Neural cell (in vitro differentiated cells): ENCODE data around the gene C2CD2. TPM values are rescaled to one million over a fixed set of nuclear protein-coding genes. Genes with fewer than 3 reads are reported as not detected.

Experiments used
- H2AFZ ChIP-seq: fragments of 200-600, 300-800 bp; sonication (generic), shearing (Covaris generic); 2 replicates; pipeline ENCODE4 v1.6.0; 2014; ENCODE audit warnings: low read depth, mild to moderate bottlenecking, antibody characterized with exemption, low read length, moderate library complexity
- H3F3A ChIP-seq: fragments of 200-600 bp; shearing (Covaris generic); 2 replicates; pipeline ENCODE4 v1.6.1; 2016; ENCODE audit warnings: mild to moderate bottlenecking, moderate library complexity, mixed read lengths, antibody characterized with exemption, low read length; ENCODE audit not compliant: insufficient read depth, poor library complexity, severe bottlenecking
- H3K27ac ChIP-seq: fragments of 200-600, 300-800 bp; sonication (generic), shearing (Covaris generic); 2 replicates; pipeline ENCODE4 v1.5.1; 2014; ENCODE audit warnings: mild to moderate bottlenecking, low read length, moderate library complexity
- H3K27me3 ChIP-seq: fragments of 300-800, 200-600 bp; sonication (generic), shearing (Covaris generic); 2 replicates; pipeline ENCODE4 v1.6.0; 2014; ENCODE audit warnings: mild to moderate bottlenecking, low read depth, low read length, moderate library complexity; ENCODE audit not compliant: insufficient read depth
- H3K36me3 ChIP-seq: fragments of 300-800, 200-600 bp; sonication (generic), shearing (Covaris generic); 2 replicates; pipeline ENCODE4 v1.5.1; 2014; ENCODE audit warnings: mild to moderate bottlenecking, antibody characterized with exemption, low read length, moderate library complexity; ENCODE audit not compliant: insufficient read depth
- H3K4me2 ChIP-seq: fragments of 300-800, 200-600 bp; sonication (generic), shearing (Covaris generic); 2 replicates; pipeline ENCODE4 v1.6.0; 2014; ENCODE audit warnings: mild to moderate bottlenecking, low read length
- H3K4me3 ChIP-seq: fragments of 300-800, 200-600 bp; sonication (generic), shearing (Covaris generic); 2 replicates; pipeline ENCODE4 v1.5.1; 2014; ENCODE audit warnings: mild to moderate bottlenecking, low read length, moderate library complexity
- H3K79me2 ChIP-seq: fragments of 200-600 bp; shearing (Covaris generic); replicated peaks from 2 replicates; pipeline ENCODE4 v1.6.0; 2014; ENCODE audit warnings: mild to moderate bottlenecking, low read length, moderate library complexity; ENCODE audit not compliant: insufficient read depth
- H3K9ac ChIP-seq: fragments of 300-800, 200-600 bp; sonication (generic), shearing (Covaris generic); 2 replicates; pipeline ENCODE4 v1.6.1; 2016; ENCODE audit warnings: mild to moderate bottlenecking, low read length, mixed read lengths
- H3K9me2 ChIP-seq: fragments of 200-600 bp; shearing (Covaris generic); 2 replicates; pipeline ENCODE4 v1.6.1; 2016; ENCODE audit warnings: mild to moderate bottlenecking, low read length, mixed read lengths; ENCODE audit not compliant: insufficient read depth
- H3K9me3 ChIP-seq: fragments of 200-600, 300-800 bp; sonication (generic), shearing (Covaris generic); 2 replicates; pipeline ENCODE4 v1.6.1; 2016; ENCODE audit warnings: mild to moderate bottlenecking, mixed run types, low read length, moderate library complexity, mixed read lengths
- H4K20me1 ChIP-seq: fragments of 200-600 bp; shearing (Covaris generic); 2 replicates; pipeline ENCODE4 v1.6.1; 2016; ENCODE audit warnings: mild to moderate bottlenecking, mixed run types; ENCODE audit not compliant: insufficient read depth
- CTCF ChIP-seq: fragments of 450-650 bp; IDR thresholded peaks from 2 replicates; pipeline ENCODE4 v1.5.1; 2014; ENCODE audit warnings: antibody characterized with exemption, mild to moderate bottlenecking, moderate library complexity; ENCODE audit not compliant: poor library complexity, severe bottlenecking
- EP300 ChIP-seq: fragments of 450-650 bp; conservative IDR thresholded peaks from 2 replicates; pipeline ENCODE4 v1.6.1; 2014; ENCODE audit warnings: antibody characterized with exemption, mild to moderate bottlenecking, moderate library complexity; ENCODE audit not compliant: poor library complexity, severe bottlenecking
- EZH2 ChIP-seq: fragments of 200-600, 300-800 bp; shearing (Covaris generic), sonication (generic); IDR thresholded peaks from 2 replicates; pipeline ENCODE4 v1.6.1; 2014; ENCODE audit warnings: antibody characterized with exemption, low read length, borderline replicate concordance, mild to moderate bottlenecking; ENCODE audit not compliant: insufficient read depth, poor library complexity, severe bottlenecking
- MXI1 ChIP-seq: fragments of 450-650 bp; conservative IDR thresholded peaks from 2 replicates; pipeline ENCODE4 v1.6.1; 2014; ENCODE audit warnings: antibody characterized with exemption, mild to moderate bottlenecking; ENCODE audit not compliant: poor library complexity, severe bottlenecking
- POLR2AphosphoS5 ChIP-seq: IDR thresholded peaks from 2 replicates; pipeline ENCODE4 v1.6.1; 2012
- RAD21 ChIP-seq: fragments of 450-650 bp; conservative IDR thresholded peaks from 2 replicates; pipeline ENCODE4 v1.6.1; 2014; ENCODE audit warnings: antibody characterized with exemption, mild to moderate bottlenecking, moderate library complexity
- SMC3 ChIP-seq: fragments of 450-650 bp; conservative IDR thresholded peaks from 2 replicates; pipeline ENCODE4 v1.6.1; 2014; ENCODE audit warnings: antibody characterized with exemption, mild to moderate bottlenecking, moderate library complexity; ENCODE audit not compliant: poor library complexity
- TAF1 ChIP-seq: IDR thresholded peaks from 2 replicates; pipeline ENCODE4 v1.6.1; 2012; ENCODE audit warnings: low read depth
- polyA plus RNA-seq: library from polyadenylated mRNA; depleted of rRNA; stranded (reverse); fragments of >200 nt; gene quantifications from 2 replicates; pipeline ENCODE4 v1.2.3, GENCODE V29; 2014
- TF ChIP-seq, protein P1 (sequence below): IDR thresholded peaks from 2 replicates; pipeline ENCODE4 v1.6.1; 2012; ENCODE audit warnings: borderline replicate concordance

The C2CD2 gene
- polyA plus RNA-seq, 1 donor from 2014 or later, result 0.88 TPM

DNA sequence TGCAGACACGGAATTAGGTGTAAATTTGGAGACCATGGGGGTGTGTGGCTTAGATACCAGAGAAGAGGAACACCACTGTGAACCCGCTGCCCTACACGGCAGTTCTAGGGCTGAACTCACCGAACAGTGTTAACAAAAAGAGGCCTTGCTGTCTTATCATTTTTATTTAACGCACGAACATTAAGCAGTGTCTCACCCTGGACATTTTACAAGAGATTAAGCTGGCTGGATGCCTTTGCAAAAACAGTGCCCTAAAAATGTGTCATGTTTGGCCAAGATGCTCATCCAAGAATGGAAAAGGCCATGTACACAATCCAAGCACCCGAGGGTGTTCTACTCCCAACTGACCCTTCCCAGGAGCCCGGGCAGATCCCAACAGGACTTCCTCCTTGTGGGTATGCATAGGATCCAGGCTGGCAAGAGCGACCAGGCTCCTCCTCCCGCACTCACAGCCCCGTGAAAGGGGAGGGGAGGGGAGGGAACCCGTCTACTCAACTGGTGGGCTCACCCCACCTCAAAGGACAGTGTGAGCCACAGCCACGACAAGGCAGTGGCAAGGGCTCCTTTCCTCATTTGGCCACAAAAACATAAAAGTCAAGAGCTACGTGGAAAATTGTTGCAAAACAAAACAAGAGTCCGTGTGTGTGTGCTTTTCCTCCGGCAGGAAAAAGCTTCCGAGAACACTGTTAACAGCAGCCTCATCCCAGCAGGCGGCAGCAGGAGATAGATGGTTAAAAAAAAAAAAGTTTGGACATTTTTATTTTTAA, 20.3 kb downstream of the C2CD2 start:
- Histone ChIP-seq H3K79me2 (no peaks in the 10 kb centered on the region), H3K9ac (no peak overlapping the region), H3K36me3 (no peaks in the 10 kb centered on the region), H3K9me3 (no peaks in the 10 kb centered on the region), H3F3A (no peaks in the 10 kb centered on the region), H2AFZ (no peak overlapping the region), H3K9me2 (no peaks in the 10 kb centered on the region), H4K20me1 (no peaks in the 10 kb centered on the region), H3K27ac (no peak overlapping the region), H3K4me2 (no peak overlapping the region), H3K4me3 (no peak overlapping the region), H3K27me3 (no peaks in the 10 kb centered on the region)
- TF ChIP-seq EP300 (no peak), SMC3 (no peak), POLR2AphosphoS5 (no peak), EZH2 (no peak), MXI1 (no peak), CTCF (no peak), TAF1 (no peak), RAD21 (no peak)
- TF ChIP-seq, protein P1, sequence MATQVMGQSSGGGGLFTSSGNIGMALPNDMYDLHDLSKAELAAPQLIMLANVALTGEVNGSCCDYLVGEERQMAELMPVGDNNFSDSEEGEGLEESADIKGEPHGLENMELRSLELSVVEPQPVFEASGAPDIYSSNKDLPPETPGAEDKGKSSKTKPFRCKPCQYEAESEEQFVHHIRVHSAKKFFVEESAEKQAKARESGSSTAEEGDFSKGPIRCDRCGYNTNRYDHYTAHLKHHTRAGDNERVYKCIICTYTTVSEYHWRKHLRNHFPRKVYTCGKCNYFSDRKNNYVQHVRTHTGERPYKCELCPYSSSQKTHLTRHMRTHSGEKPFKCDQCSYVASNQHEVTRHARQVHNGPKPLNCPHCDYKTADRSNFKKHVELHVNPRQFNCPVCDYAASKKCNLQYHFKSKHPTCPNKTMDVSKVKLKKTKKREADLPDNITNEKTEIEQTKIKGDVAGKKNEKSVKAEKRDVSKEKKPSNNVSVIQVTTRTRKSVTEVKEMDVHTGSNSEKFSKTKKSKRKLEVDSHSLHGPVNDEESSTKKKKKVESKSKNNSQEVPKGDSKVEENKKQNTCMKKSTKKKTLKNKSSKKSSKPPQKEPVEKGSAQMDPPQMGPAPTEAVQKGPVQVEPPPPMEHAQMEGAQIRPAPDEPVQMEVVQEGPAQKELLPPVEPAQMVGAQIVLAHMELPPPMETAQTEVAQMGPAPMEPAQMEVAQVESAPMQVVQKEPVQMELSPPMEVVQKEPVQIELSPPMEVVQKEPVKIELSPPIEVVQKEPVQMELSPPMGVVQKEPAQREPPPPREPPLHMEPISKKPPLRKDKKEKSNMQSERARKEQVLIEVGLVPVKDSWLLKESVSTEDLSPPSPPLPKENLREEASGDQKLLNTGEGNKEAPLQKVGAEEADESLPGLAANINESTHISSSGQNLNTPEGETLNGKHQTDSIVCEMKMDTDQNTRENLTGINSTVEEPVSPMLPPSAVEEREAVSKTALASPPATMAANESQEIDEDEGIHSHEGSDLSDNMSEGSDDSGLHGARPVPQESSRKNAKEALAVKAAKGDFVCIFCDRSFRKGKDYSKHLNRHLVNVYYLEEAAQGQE, result no peak

- no peaks in the 10 kb centered on the region for H3K36me3 ChIP-seq
- no peak overlapping the region for H3K9ac ChIP-seq
- H3K27me3 ChIP-seq, result no peaks in the 10 kb centered on the region
- H3F3A ChIP-seq, result no peaks in the 10 kb centered on the region
- H4K20me1 ChIP-seq, result no peaks in the 10 kb centered on the region
- TF ChIP-seq TAF1 (no peak), EZH2 (no peak), EP300 (no peak), SMC3 (no peak), MXI1 (no peak)
- H3K4me3 ChIP-seq, result no peak overlapping the region
- H3K4me2 ChIP-seq, result no peak overlapping the region
- no peak overlapping the region for H3K27ac ChIP-seq
- no peaks in the 10 kb centered on the region for H3K9me2 ChIP-seq
- no peaks in the 10 kb centered on the region for H3K79me2 ChIP-seq
- H3K9me3 ChIP-seq, result no peaks in the 10 kb centered on the region
- H2AFZ ChIP-seq, result no peak overlapping the region
These were observed 21.1 kb downstream of the C2CD2 start for GRCh38 chr21:41932576-41933312.
